ENCODE measurements around the gene N4BP2L2. TPM values are rescaled to one million over a fixed set of nuclear protein-coding genes. Genes with fewer than 3 reads are reported as not detected.

N4BP2L2 gene
- total RNA-seq, 1 experiment from 2014 or later, result 61.4 TPM

DNA sequence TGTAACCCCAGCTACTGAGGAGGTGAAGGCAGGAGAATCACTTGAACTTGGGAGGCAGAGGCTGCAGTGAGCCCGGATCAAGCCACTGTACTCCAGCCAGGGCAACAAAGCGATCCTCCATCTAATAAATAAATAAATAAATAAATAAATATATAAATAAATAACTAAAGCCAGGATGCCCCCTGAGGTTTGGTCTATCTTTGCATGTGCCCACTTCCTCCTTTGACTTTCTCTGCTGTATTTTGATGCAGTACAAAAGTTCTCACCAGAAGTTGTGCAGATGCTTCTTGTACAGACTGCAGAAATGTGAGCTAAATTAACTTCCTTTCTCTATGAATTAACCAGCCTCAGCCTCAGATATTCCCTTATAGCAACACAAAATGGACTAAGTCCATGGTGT is 6.5 kb upstream of the N4BP2L2 start:
- Histone ChIP-seq H3K4me2 (ENCODE audit: insufficient read depth, insufficient read length, low read length) (no peak overlapping the region), H3K9ac (ENCODE audit: extremely low read depth, insufficient read length, low read length) (no peak overlapping the region), H4K5ac (ENCODE audit: insufficient read length, low read depth, low read length) (no peak overlapping the region), H3K14ac (ENCODE audit: insufficient read depth, low read length) (no peak overlapping the region), H2BK12ac (ENCODE audit: insufficient read length, low read depth, low read length) (no peak overlapping the region), H3K4me1 (ENCODE audit: insufficient read depth, low read length) (no peaks in the 10 kb centered on the region), H3T11ph (ENCODE audit: low read length) (no peak overlapping the region), H3K23ac (ENCODE audit: insufficient read length, low read depth, low read length) (no peak overlapping the region), H2BK20ac (ENCODE audit: low read depth, low read length, poor library complexity, severe bottlenecking) (no peak overlapping the region), H3K79me1 (ENCODE audit: insufficient read depth, low read depth, low read length, poor library complexity, severe bottlenecking) (no peaks in the 10 kb centered on the region), H2AFZ (ENCODE audit: low read length) (no peak overlapping the region), H2AK5ac (ENCODE audit: insufficient read length, low read length) (no peak overlapping the region), H4K20me1 (ENCODE audit: control insufficient read depth, insufficient read depth, insufficient read length) (no peaks in the 10 kb centered on the region), H3K9me3 (ENCODE audit: control insufficient read depth, low read depth, low read length) (no peaks in the 10 kb centered on the region), H3K18ac (ENCODE audit: insufficient read length, low read depth, low read length) (no peak overlapping the region), H3K23me2 (ENCODE audit: insufficient read length, low read depth, low read length, poor library complexity, severe bottlenecking) (no peaks in the 10 kb centered on the region), H3K79me2 (ENCODE audit: insufficient read depth, low read length) (no peaks in the 10 kb centered on the region), H2BK15ac (ENCODE audit: low read depth, low read length) (no peak overlapping the region), H3K27ac (ENCODE audit: insufficient read length, low read depth, low read length) (no peak overlapping the region), H4K8ac (replicated peaks; ENCODE audit: insufficient read length, low read depth, low read length) (no peak overlapping the region), H2BK120ac (ENCODE audit: low read depth, low read length, poor library complexity, severe bottlenecking) (no peak overlapping the region), H3K27me3 (ENCODE audit: insufficient read depth, low read length) (no peaks in the 10 kb centered on the region), H3K56ac (ENCODE audit: insufficient read length, low read depth, low read length) (no peak overlapping the region), H3K4ac (ENCODE audit: low read depth, low read length) (no peak overlapping the region), H4K91ac (ENCODE audit: insufficient read length, low read depth, low read length) (no peak overlapping the region), H2BK5ac (ENCODE audit: insufficient read length, low read length) (no peak overlapping the region)
- no peak for TF ChIP-seq CTCF (conservative IDR thresholded peaks at IDR 0.05)
- DNase-seq, result no peak
- no peak overlapping the region for H3K27ac Mint-ChIP-seq
- no CpG with 5 or more reads among the region's 2 CpGs for WGBS (ENCODE audit: extremely low coverage, insufficient read length, low lambda C conversion rate)
- H3K4me1 Mint-ChIP-seq, result no peaks in the 10 kb centered on the region
- no peaks in the 10 kb centered on the region for H3K27me3 Mint-ChIP-seq (ENCODE audit: low read depth)
- no peaks in the 10 kb centered on the region for H3K36me3 Mint-ChIP-seq (ENCODE audit: insufficient read depth in 1 of 3, low read depth in 3 of 3)
- H3K4me3 Mint-ChIP-seq, result no peak overlapping the region
- H3K9me3 Mint-ChIP-seq, result no peaks in the 10 kb centered on the region; a peak in 1 of 5 replicates
